ENCODE data around the gene ZNF888. TPM values are rescaled to one million over a fixed set of nuclear protein-coding genes. Genes with fewer than 3 reads are reported as not detected.

Gene ZNF888
- total and polyA plus RNA-seq, 9 of the 15 experiments (the other 6 are each of a cell fraction or from before 2014, with no cell fraction given): 1.6 to 13.3 (median 9.9) TPM

- TF ChIP-seq CUX1 (CRISPR knock-in tag; IDR thresholded peaks at IDR 0.05) (0 out of 2 replicates have a peak, but pooled peaks have one; percentile 34), PCBP2 (IDR thresholded peaks at IDR 0.05; ENCODE audit: low read depth, low read length, poor library complexity, severe bottlenecking) (no peak), NCOR1 (IDR thresholded peaks at IDR 0.05) (no peak), ELK1 (CRISPR knock-in tag; IDR thresholded peaks at IDR 0.05) (no peak), TCF3 (CRISPR knock-in tag; IDR thresholded peaks at IDR 0.05) (no peak), MLLT1 (IDR thresholded peaks at IDR 0.05) (no peak), RBM25 (IDR thresholded peaks at IDR 0.05; ENCODE audit: low read depth, low read length, severe bottlenecking) (peak; percentile 37), NR3C1 (CRISPR knock-in tag; IDR thresholded peaks at IDR 0.05) (no peak), ZBTB33 (CRISPR knock-in tag; IDR thresholded peaks at IDR 0.05) (peak; percentile 85), ZNF347 (CRISPR knock-in tag; IDR thresholded peaks at IDR 0.05; ENCODE audit: low read depth) (no peak), BCOR (IDR thresholded peaks at IDR 0.05) (0 out of 2 replicates have a peak, but pooled peaks have one; percentile 19), ZNF121 (CRISPR knock-in tag; conservative IDR thresholded peaks at IDR 0.05) (peak; percentile 94)
Measured at GRCh38 chr19:52896431-52897137, 26.6 kb downstream of the ZNF888 start (continued).
